Mucosa of rectum (tissue), 2 donors: ENCODE measurements around the gene STOX2.

ENCODE experiments used
- H3K27ac ChIP-seq, 2 donors: one replicate each; pipeline ENCODE4 v1.7.0; 2013; ENCODE audit warnings: inconsistent platforms in 2 of 2, low read depth in 2 of 2, low read length in 2 of 2
- H3K27me3 ChIP-seq, 2 donors: one replicate each; pipeline ENCODE4 v1.7.0; 2013; ENCODE audit warnings: low read length in 2 of 2; ENCODE audit not compliant: control insufficient read depth in 2 of 2, insufficient read depth in 2 of 2
- H3K36me3 ChIP-seq, 2 donors: one replicate each; pipeline ENCODE4 v1.7.0; 2013; ENCODE audit warnings: low read length in 2 of 2; ENCODE audit not compliant: control insufficient read depth in 2 of 2, insufficient read depth in 2 of 2
- H3K4me1 ChIP-seq, 2 donors: one replicate each; pipeline ENCODE4 v1.7.0; 2013; ENCODE audit warnings: low read length in 2 of 2, mild to moderate bottlenecking in 1 of 2; ENCODE audit not compliant: control insufficient read depth in 2 of 2, insufficient read depth in 2 of 2
- H3K4me3 ChIP-seq, 2 donors: one replicate each; pipeline ENCODE4 v1.7.0; 2013; ENCODE audit warnings: low read length in 2 of 2
- H3K9ac ChIP-seq, 2 donors: one replicate each; pipeline ENCODE4 v1.7.0; 2013; ENCODE audit warnings: low read length in 2 of 2, low read depth in 1 of 2, mild to moderate bottlenecking in 1 of 2
- H3K9me3 ChIP-seq, 2 donors: one replicate each; pipeline ENCODE4 v1.7.0; 2013; ENCODE audit warnings: low read length in 2 of 2; ENCODE audit not compliant: control insufficient read depth in 2 of 2
- donor health status: healthy.
- donor health status: Normal muscosa, but diverticular disease.

The STOX2 gene

GRCh38 chr4:183960046-183960420 is 54.9 kb downstream of the STOX2 start:
- Histone ChIP-seq H3K9ac (no peak overlapping the region), H3K9me3 (no peaks in the 10 kb centered on the region), H3K27ac (no peak overlapping the region), H3K4me3 (peak overlapping the region in 1 of 2 donors; percentile 3), H3K4me1 (peaks cover 0 to 3% of the 10 kb centered on the region in 2 donors), H3K27me3 (no peaks in the 10 kb centered on the region), H3K36me3 (no peaks in the 10 kb centered on the region)

- H3K9ac ChIP-seq: no peak overlapping the region
- H3K4me1 ChIP-seq: peaks cover 0 to 3% of the 10 kb centered on the region in 2 donors
- H3K36me3 ChIP-seq: no peaks in the 10 kb centered on the region
- H3K4me3 ChIP-seq: no peak overlapping the region
- no peaks in the 10 kb centered on the region for H3K27me3 ChIP-seq
- H3K27ac ChIP-seq: no peak overlapping the region
- H3K9me3 ChIP-seq: no peaks in the 10 kb centered on the region
Observed at GRCh38 chr4:183960962-183961541, 55.9 kb downstream of the STOX2 start.

- Histone ChIP-seq H3K4me3 (no peak overlapping the region), H3K9ac (no peak overlapping the region), H3K27ac (no peak overlapping the region), H3K9me3 (no peaks in the 10 kb centered on the region), H3K36me3 (no peaks in the 10 kb centered on the region), H3K27me3 (no peaks in the 10 kb centered on the region), H3K4me1 (peaks cover 0 to 3% of the 10 kb centered on the region in 2 donors)
Observed at GRCh38 chr4:183961795-183962194, 56.7 kb downstream of the STOX2 start.

DNA sequence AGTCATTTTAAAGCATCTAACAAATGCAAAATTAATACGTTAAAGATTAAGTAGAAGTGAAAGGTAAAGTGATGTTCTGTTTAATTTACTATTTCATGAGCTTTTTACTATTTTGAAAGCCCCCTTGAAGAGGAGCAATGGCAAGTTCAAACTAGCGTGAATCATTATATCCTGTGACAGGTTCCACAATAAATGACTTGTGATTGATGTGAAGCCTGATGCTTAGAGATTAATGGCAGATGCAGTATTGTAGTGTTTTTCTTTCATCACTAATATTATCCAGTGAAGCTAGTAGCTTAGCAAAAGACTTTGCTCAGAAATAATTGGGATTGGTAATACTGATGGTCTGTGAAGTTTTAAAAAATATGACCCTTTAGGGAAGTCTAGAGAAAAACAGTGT is 57.3 kb downstream of the STOX2 start:
- H3K27ac ChIP-seq: no peak overlapping the region
- no peaks in the 10 kb centered on the region for H3K27me3 ChIP-seq
- H3K4me3 ChIP-seq: no peak overlapping the region
- H3K4me1 ChIP-seq: peaks cover 0 to 3% of the 10 kb centered on the region in 2 donors
- H3K9me3 ChIP-seq: no peaks in the 10 kb centered on the region
- H3K36me3 ChIP-seq: no peaks in the 10 kb centered on the region
- no peak overlapping the region for H3K9ac ChIP-seq

GRCh38 chr4:183966371-183966770 is 61.3 kb downstream of the STOX2 start:
- H3K9me3 ChIP-seq: no peaks in the 10 kb centered on the region
- no peaks in the 10 kb centered on the region for H3K27me3 ChIP-seq
- no peaks in the 10 kb centered on the region for H3K36me3 ChIP-seq
- no peak overlapping the region for H3K9ac ChIP-seq
- peaks cover 0 to 1% of the 10 kb centered on the region in 2 donors for H3K4me1 ChIP-seq
- H3K27ac ChIP-seq: no peak overlapping the region
- no peak overlapping the region for H3K4me3 ChIP-seq

DNA sequence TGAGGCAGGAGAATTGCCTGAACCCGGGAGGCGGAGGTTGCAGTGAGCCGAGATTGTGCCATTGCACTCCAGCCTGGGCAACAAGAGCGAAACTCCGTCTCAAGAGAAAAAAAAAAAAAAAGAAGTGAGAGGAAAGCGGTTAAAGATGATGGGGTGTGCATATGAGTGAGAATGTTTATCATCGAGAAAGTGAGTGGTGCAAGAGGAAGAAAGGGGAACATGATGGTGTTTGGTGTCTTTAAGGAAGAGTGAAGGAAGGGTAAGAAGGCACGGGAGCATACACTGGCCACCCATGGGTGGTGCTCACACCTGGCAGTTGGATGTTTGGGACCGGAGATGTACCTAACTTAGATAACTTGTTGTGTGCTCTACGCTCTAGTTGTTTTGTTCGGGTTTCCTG is 62.2 kb downstream of the STOX2 start:
- no peaks in the 10 kb centered on the region for H3K9me3 ChIP-seq
- H3K9ac ChIP-seq: no peak overlapping the region
- H3K27ac ChIP-seq: no peak overlapping the region
- H3K36me3 ChIP-seq: no peaks in the 10 kb centered on the region
- no peak overlapping the region for H3K4me3 ChIP-seq
- no peaks in the 10 kb centered on the region for H3K4me1 ChIP-seq
- no peaks in the 10 kb centered on the region for H3K27me3 ChIP-seq

- no peaks in the 10 kb centered on the region for H3K9me3 ChIP-seq
- H3K4me3 ChIP-seq: no peak overlapping the region
- no peaks in the 10 kb centered on the region for H3K4me1 ChIP-seq
- H3K27ac ChIP-seq: no peak overlapping the region
- no peaks in the 10 kb centered on the region for H3K27me3 ChIP-seq
- no peak overlapping the region for H3K9ac ChIP-seq
- H3K36me3 ChIP-seq: no peaks in the 10 kb centered on the region
Observed at GRCh38 chr4:183968502-183968901, 63.4 kb downstream of the STOX2 start.

- no peaks in the 10 kb centered on the region for H3K9me3 ChIP-seq
- no peak overlapping the region for H3K9ac ChIP-seq
- no peaks in the 10 kb centered on the region for H3K4me1 ChIP-seq
- H3K36me3 ChIP-seq: no peaks in the 10 kb centered on the region
- no peak overlapping the region for H3K4me3 ChIP-seq
- H3K27me3 ChIP-seq: no peaks in the 10 kb centered on the region
- no peak overlapping the region for H3K27ac ChIP-seq
Observed at GRCh38 chr4:183968931-183969330, 63.8 kb downstream of the STOX2 start.

DNA sequence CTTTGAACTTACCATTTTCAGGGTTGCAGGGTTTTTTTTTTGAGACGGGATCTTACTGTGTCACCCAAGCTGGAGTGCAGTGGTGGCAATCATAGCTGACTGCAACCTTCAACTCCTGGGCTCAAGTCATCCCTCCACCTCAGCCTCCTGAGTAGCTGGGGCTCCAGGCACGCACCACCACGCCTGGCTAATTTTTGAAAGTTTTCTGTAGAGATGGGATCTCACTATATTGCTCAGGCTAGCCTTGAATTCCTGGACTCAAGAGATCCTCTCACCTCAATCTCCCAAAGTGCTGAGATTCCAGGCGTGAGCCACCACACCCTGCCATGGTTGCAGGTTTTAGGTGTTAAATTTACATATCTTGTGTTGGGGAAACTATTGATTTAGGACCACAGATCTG is 64.5 kb downstream of the STOX2 start:
- H3K27me3 ChIP-seq: no peaks in the 10 kb centered on the region
- no peak overlapping the region for H3K27ac ChIP-seq
- no peak overlapping the region for H3K4me3 ChIP-seq
- H3K36me3 ChIP-seq: no peaks in the 10 kb centered on the region
- H3K9ac ChIP-seq: no peak overlapping the region
- H3K9me3 ChIP-seq: peaks cover 0 to under 1% of the 10 kb centered on the region in 2 donors
- H3K4me1 ChIP-seq: no peaks in the 10 kb centered on the region

DNA sequence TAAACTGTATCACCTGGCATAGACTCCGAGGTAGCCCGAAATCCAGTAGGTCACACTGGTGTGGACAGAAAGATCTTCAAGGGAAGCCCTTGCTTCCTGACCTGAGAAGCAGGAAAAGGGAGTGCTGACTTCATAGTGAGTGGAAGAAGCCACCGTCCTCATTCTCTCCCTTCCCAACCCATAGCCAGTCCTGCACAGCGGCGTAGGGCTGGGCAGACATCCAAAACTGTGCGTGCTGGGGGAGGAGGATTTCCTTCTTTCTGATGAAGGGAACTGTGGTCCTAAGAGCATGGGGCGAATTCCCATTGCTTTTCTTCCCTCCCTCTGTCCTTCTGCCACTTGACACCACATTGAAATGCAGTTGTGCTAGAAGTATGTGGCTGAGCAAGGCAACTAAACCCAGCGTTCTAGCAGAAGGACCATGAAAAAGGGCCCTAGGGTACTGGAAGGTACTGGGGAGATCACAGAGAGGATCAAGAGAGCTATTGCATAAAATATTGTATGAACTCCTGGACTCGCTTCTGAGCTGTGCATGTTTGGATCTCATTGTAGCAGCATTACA is 66.9 kb downstream of the STOX2 start:
- Histone ChIP-seq H3K4me3 (no peak overlapping the region), H3K27me3 (no peaks in the 10 kb centered on the region), H3K36me3 (no peaks in the 10 kb centered on the region), H3K27ac (no peak overlapping the region), H3K9ac (no peak overlapping the region), H3K4me1 (no peaks in the 10 kb centered on the region), H3K9me3 (peaks cover 0 to 2% of the 10 kb centered on the region in 2 donors)
